Measurements from ENCODE around the gene COX8A. TPM values are rescaled to one million over a fixed set of nuclear protein-coding genes. Genes with fewer than 3 reads are reported as not detected.

Gene COX8A
- total and polyA plus RNA-seq, 2 of the 13 experiments (the other 11 are each of a cell fraction or from before 2014, with no cell fraction given), result 202 to 406 TPM

- TF ChIP-seq MNT (IDR thresholded peaks at IDR 0.05) (peak; percentile 45; the same call in 1 of the 2 replicates), WIZ (CRISPR knock-in tag; IDR thresholded peaks at IDR 0.05) (no peak), PCBP2 (optimal IDR thresholded peaks at IDR 0.05; ENCODE audit: low read depth, low read length, poor library complexity, severe bottlenecking) (no peak), ZNF235 (CRISPR knock-in tag; IDR thresholded peaks at IDR 0.05; ENCODE audit: borderline replicate concordance) (no peak), AGO2 (optimal IDR thresholded peaks at IDR 0.05; ENCODE audit: low read depth, low read length) (no peak), HNRNPK (IDR thresholded peaks at IDR 0.05; ENCODE audit: low read depth, low read length, poor library complexity, severe bottlenecking) (peak; percentile 82), PTBP1 (IDR thresholded peaks at IDR 0.05; ENCODE audit: low read depth, low read length, poor library complexity, severe bottlenecking) (no peak), ATRX (CRISPR knock-in tag; IDR thresholded peaks at IDR 0.05; ENCODE audit: borderline replicate concordance) (no peak), FOXK2 (IDR thresholded peaks at IDR 0.05) (no peak), ZMYM2 (CRISPR knock-in tag; IDR thresholded peaks at IDR 0.05) (no peak), TRIM22 (IDR thresholded peaks at IDR 0.05) (no peak), TSC22D2 (CRISPR knock-in tag; IDR thresholded peaks at IDR 0.05; ENCODE audit: borderline replicate concordance) (0 out of 2 replicates have a peak, but pooled peaks have one; percentile 36), MED13 (CRISPR knock-in tag; IDR thresholded peaks at IDR 0.05) (no peak), RAD21 (CRISPR knock-in tag; IDR thresholded peaks at IDR 0.05) (no peak), ZNF510 (CRISPR knock-in tag; IDR thresholded peaks at IDR 0.05; ENCODE audit: low read depth) (no peak), ZFYVE20 (CRISPR knock-in tag; IDR thresholded peaks at IDR 0.05; ENCODE audit: borderline replicate concordance, low read depth) (no peak), SETDB1 (CRISPR knock-in tag; IDR thresholded peaks at IDR 0.05; ENCODE audit: borderline replicate concordance) (no peak), ZNF614 (CRISPR knock-in tag; IDR thresholded peaks at IDR 0.05; ENCODE audit: borderline replicate concordance) (peak; percentile 34; the same call in 1 of the 2 replicates), SP5 (CRISPR knock-in tag; IDR thresholded peaks at IDR 0.05; ENCODE audit: borderline replicate concordance, low read depth) (peak; percentile 67), ZNF143 (CRISPR knock-in tag; IDR thresholded peaks at IDR 0.05) (no peak), HOXA3 (CRISPR knock-in tag; IDR thresholded peaks at IDR 0.05) (peak; percentile 93), EP300 (IDR thresholded peaks at IDR 0.05; ENCODE audit: low read depth in 2 of 2, low read length in 2 of 2) (0 out of 4 replicates have a peak, but pooled peaks of 1 of the 2 experiments have one; percentile 20), EP300 (CRISPR knock-in tag; IDR thresholded peaks at IDR 0.05; ENCODE audit: borderline replicate concordance) (0 out of 2 replicates have a peak, but pooled peaks have one; percentile 8), ZNF513 (CRISPR knock-in tag; conservative IDR thresholded peaks at IDR 0.05) (no peak)
Measured at GRCh38 chr11:63938479-63939396, 35.7 kb upstream of the COX8A start, which contains the start of gene NAA40 (continued).

All from HepG2 (cell line).